Trophoblast cell (in vitro differentiated cells and primary cell): ENCODE measurements around the gene MRS2.

ENCODE experiments used
- DNase-seq, 2 donors: peaks; one replicate each; pipeline ENCODE4 v3.0.0-alpha.2; 2016
- H2AFZ ChIP-seq: 2 replicates; pipeline ENCODE4 v1.6.1; 2013; ENCODE audit warnings: low read length, moderate library complexity, mild to moderate bottlenecking; ENCODE audit not compliant: insufficient read depth, poor library complexity
- H2AK5ac ChIP-seq: 2 replicates; pipeline ENCODE4 v1.6.1; 2013; ENCODE audit warnings: mild to moderate bottlenecking, low read length
- H2BK120ac ChIP-seq: 2 replicates; pipeline ENCODE4 v1.6.1; 2013; ENCODE audit warnings: low read length, mild to moderate bottlenecking, moderate library complexity; ENCODE audit not compliant: insufficient read depth, poor library complexity
- H2BK12ac ChIP-seq: 2 replicates; pipeline ENCODE4 v1.6.1; 2013; ENCODE audit warnings: mild to moderate bottlenecking, low read length, moderate library complexity
- H2BK5ac ChIP-seq: 2 replicates; pipeline ENCODE4 v1.6.1; 2013; ENCODE audit warnings: low read length, low read depth, moderate library complexity, mild to moderate bottlenecking; ENCODE audit not compliant: poor library complexity
- H3K14ac ChIP-seq: 2 replicates; pipeline ENCODE4 v1.6.1; 2013; ENCODE audit warnings: mild to moderate bottlenecking, low read length
- H3K18ac ChIP-seq: 2 replicates; pipeline ENCODE4 v1.6.1; 2013; ENCODE audit warnings: mild to moderate bottlenecking, low read length
- H3K23ac ChIP-seq: 2 replicates; pipeline ENCODE4 v1.6.1; 2013; ENCODE audit warnings: low read length
- H3K27ac ChIP-seq: 2 replicates; pipeline ENCODE4 v1.5.1; 2013; ENCODE audit warnings: low read depth, mild to moderate bottlenecking, inconsistent platforms, low read length, moderate library complexity
- H3K27me3 ChIP-seq: 2 replicates; pipeline ENCODE4 v1.6.1; 2013; ENCODE audit warnings: inconsistent platforms, mild to moderate bottlenecking, low read length, moderate library complexity; ENCODE audit not compliant: insufficient read depth
- H3K36me3 ChIP-seq, 2 experiments: 1 replicate in 1 of 2; 2 replicates in 1 of 2; pipeline ENCODE4 v1.6.1; 2013; ENCODE audit warnings: low read length in 2 of 2, mild to moderate bottlenecking in 2 of 2, moderate library complexity in 1 of 2; ENCODE audit not compliant: insufficient read depth in 2 of 2, control insufficient read depth in 1 of 2
- H3K4ac ChIP-seq: 2 replicates; pipeline ENCODE4 v1.6.1; 2013; ENCODE audit warnings: low read depth, mild to moderate bottlenecking, low read length, moderate library complexity
- H3K4me1 ChIP-seq, 2 experiments: 1 replicate in 1 of 2; 2 replicates in 1 of 2; pipeline ENCODE4 v1.6.1; 2013; ENCODE audit warnings: low read length in 2 of 2, mild to moderate bottlenecking in 2 of 2, moderate library complexity in 1 of 2; ENCODE audit not compliant: insufficient read depth in 2 of 2, control insufficient read depth in 1 of 2
- H3K4me2 ChIP-seq: 2 replicates; pipeline ENCODE4 v1.6.1; 2013; ENCODE audit warnings: inconsistent platforms, mild to moderate bottlenecking, low read length, moderate library complexity
- H3K4me3 ChIP-seq: 2 replicates; pipeline ENCODE4 v1.5.1; 2013; ENCODE audit warnings: mild to moderate bottlenecking, low read depth, low read length, inconsistent platforms
- H3K79me1 ChIP-seq: one replicate; pipeline ENCODE4 v1.6.1; 2013; ENCODE audit warnings: low read length
- H3K79me2 ChIP-seq: 2 replicates; pipeline ENCODE4 v1.6.1; 2013; ENCODE audit warnings: low read length, mild to moderate bottlenecking; ENCODE audit not compliant: control insufficient read depth, insufficient read depth, poor library complexity
- H3K9ac ChIP-seq: 2 replicates; pipeline ENCODE4 v1.6.1; 2013; ENCODE audit warnings: mild to moderate bottlenecking, low read length
- H3K9me3 ChIP-seq: 2 replicates; pipeline ENCODE4 v1.6.1; 2013; ENCODE audit warnings: low read depth, mild to moderate bottlenecking, control low read depth, inconsistent platforms, low read length; ENCODE audit not compliant: insufficient read depth
- H4K12ac ChIP-seq: 2 replicates; pipeline ENCODE4 v1.6.1; 2013; ENCODE audit warnings: low read depth, mild to moderate bottlenecking, low read length, moderate library complexity
- H4K8ac ChIP-seq: 2 replicates; pipeline ENCODE4 v1.6.1; 2013; ENCODE audit warnings: low read depth, mild to moderate bottlenecking, low read length, moderate library complexity
- H4K91ac ChIP-seq: one replicate; pipeline ENCODE4 v1.6.1; 2013; ENCODE audit warnings: low read depth, mild to moderate bottlenecking, low read length, moderate library complexity
- WGBS: extraction: QIAGEN DNeasy Blood & Tissue Kit; methylation state at CpG from one replicate; pipeline ENCODE4 v1.1.7; 2013; ENCODE audit warnings: missing lambda C conversion rate; ENCODE audit not compliant: insufficient read length, insufficient coverage; ENCODE audit errors: extremely low coverage; 5-methylcytosine and 5-hydroxymethylcytosine counted together

The MRS2 gene

GRCh38 chr6:24460966-24461365, 58.2 kb downstream of the MRS2 start:
- Histone ChIP-seq H3K14ac (no peak overlapping the region), H3K18ac (no peak overlapping the region), H3K4me3 (no peak overlapping the region), H3K27ac (no peak overlapping the region), H3K36me3 (no peaks in the 10 kb centered on the region), H2AFZ (no peak overlapping the region), H2BK12ac (no peak overlapping the region), H3K79me2 (no peaks in the 10 kb centered on the region), H3K23ac (no peak overlapping the region), H2BK5ac (no peak overlapping the region), H2BK120ac (no peak overlapping the region), H2AK5ac (no peak overlapping the region), H4K8ac (no peak overlapping the region), H3K4me1 (no peaks in the 10 kb centered on the region), H3K4me2 (no peak overlapping the region), H3K27me3 (no peaks in the 10 kb centered on the region), H4K91ac (no peak overlapping the region), H4K12ac (no peak overlapping the region), H3K9me3 (no peaks in the 10 kb centered on the region), H3K9ac (no peak overlapping the region), H3K79me1 (no peaks in the 10 kb centered on the region), H3K4ac (no peak overlapping the region)
- no peak for DNase-seq
- WGBS: no CpG with 5 or more reads among the region's 4 CpGs

- no peaks in the 10 kb centered on the region for H3K36me3 ChIP-seq
- H3K4me3 ChIP-seq: no peak overlapping the region
- no CpG with 5 or more reads among the region's 11 CpGs for WGBS
- H2AFZ ChIP-seq: no peak overlapping the region
- no peak overlapping the region for H4K12ac ChIP-seq
- no peak overlapping the region for H3K14ac ChIP-seq
- H3K4me1 ChIP-seq: no peaks in the 10 kb centered on the region
- DNase-seq: no peak
- no peak overlapping the region for H4K8ac ChIP-seq
- H3K4me2 ChIP-seq: no peak overlapping the region
- H4K91ac ChIP-seq: no peak overlapping the region
- no peaks in the 10 kb centered on the region for H3K27me3 ChIP-seq
- no peak overlapping the region for H2BK120ac ChIP-seq
- no peak overlapping the region for H2BK5ac ChIP-seq
- no peak overlapping the region for H2AK5ac ChIP-seq
- H3K4ac ChIP-seq: no peak overlapping the region
- H3K23ac ChIP-seq: no peak overlapping the region
- H3K79me2 ChIP-seq: no peaks in the 10 kb centered on the region
- peaks cover 1% of the 10 kb centered on the region for H3K9me3 ChIP-seq
- H2BK12ac ChIP-seq: no peak overlapping the region
- no peak overlapping the region for H3K27ac ChIP-seq
- H3K18ac ChIP-seq: no peak overlapping the region
- no peak overlapping the region for H3K9ac ChIP-seq
- H3K79me1 ChIP-seq: no peaks in the 10 kb centered on the region
These were observed 61.7 kb downstream of the MRS2 start for GRCh38 chr6:24464253-24465038.

- DNase-seq: no peak
- Histone ChIP-seq H4K91ac (no peak overlapping the region), H3K4me3 (no peak overlapping the region), H4K8ac (no peak overlapping the region), H3K9ac (no peak overlapping the region), H3K27ac (no peak overlapping the region), H3K79me1 (no peaks in the 10 kb centered on the region), H3K27me3 (no peaks in the 10 kb centered on the region), H2BK5ac (no peak overlapping the region), H3K4me2 (no peak overlapping the region), H3K79me2 (no peaks in the 10 kb centered on the region), H3K4ac (no peak overlapping the region), H3K18ac (no peak overlapping the region), H3K14ac (no peak overlapping the region), H2AK5ac (no peak overlapping the region), H3K4me1 (no peaks in the 10 kb centered on the region), H4K12ac (no peak overlapping the region), H2BK12ac (no peak overlapping the region), H3K23ac (no peak overlapping the region), H3K36me3 (no peaks in the 10 kb centered on the region), H3K9me3 (peaks cover 1% of the 10 kb centered on the region), H2AFZ (no peak overlapping the region), H2BK120ac (no peak overlapping the region)
- no CpG with 5 or more reads among the region's 7 CpGs for WGBS
These were observed 67.1 kb downstream of the MRS2 start for GRCh38 chr6:24469811-24470210.

GRCh38 chr6:24472181-24472580, 69.4 kb downstream of the MRS2 start:
- Histone ChIP-seq H2AFZ (no peak overlapping the region), H3K14ac (no peak overlapping the region), H3K4me3 (no peak overlapping the region), H3K9ac (no peak overlapping the region), H3K79me1 (no peaks in the 10 kb centered on the region), H3K4me1 (no peaks in the 10 kb centered on the region), H3K79me2 (no peaks in the 10 kb centered on the region), H3K23ac (no peak overlapping the region), H4K8ac (no peak overlapping the region), H4K91ac (no peak overlapping the region), H3K18ac (no peak overlapping the region), H3K27me3 (no peaks in the 10 kb centered on the region), H3K27ac (no peak overlapping the region), H2BK120ac (no peak overlapping the region), H3K4ac (no peak overlapping the region), H3K36me3 (no peaks in the 10 kb centered on the region), H2BK5ac (no peak overlapping the region), H3K4me2 (no peak overlapping the region), H3K9me3 (peaks cover 1% of the 10 kb centered on the region), H4K12ac (no peak overlapping the region), H2BK12ac (no peak overlapping the region), H2AK5ac (no peak overlapping the region)
- peak in 1 of 2 donors; percentile 82 for DNase-seq
